ENCODE data around the gene GRB10.
A peak's percentile ranks its signal among the peaks of the same experiment; 100 is the strongest.

Gene GRB10

GRCh38 chr7:50684011-50684712 lies 98.5 kb downstream of the GRB10 start:
- FAIRE-seq (no peak), DNase-seq (ENCODE audit: insufficient read length, low spot score) (no peak)
- no peak for TF ChIP-seq POU2F2 (IDR thresholded peaks at IDR 0.05; ENCODE audit: low read depth, low read length)
- TF ChIP-seq PAX5 (IDR thresholded peaks at IDR 0.05; ENCODE audit: insufficient read depth, low read length, severe bottlenecking) = no peak
- TF ChIP-seq POLR2A (IDR thresholded peaks at IDR 0.05; ENCODE audit: low read depth, low read length) = no peak
- no peak for TF ChIP-seq POLR2AphosphoS5 (IDR thresholded peaks at IDR 0.05; ENCODE audit: low read depth, low read length)
- no peak for TF ChIP-seq SPI1 (IDR thresholded peaks at IDR 0.05; ENCODE audit: low read depth, low read length)
- no peak for TF ChIP-seq TAF1 (IDR thresholded peaks at IDR 0.05; ENCODE audit: low read depth, low read length)

- no peak for FAIRE-seq
- TF ChIP-seq POU2F2 (IDR thresholded peaks at IDR 0.05; ENCODE audit: low read depth, low read length) (no peak), SPI1 (IDR thresholded peaks at IDR 0.05; ENCODE audit: low read depth, low read length) (no peak), PAX5 (IDR thresholded peaks at IDR 0.05; ENCODE audit: insufficient read depth, low read length, severe bottlenecking) (no peak), TAF1 (IDR thresholded peaks at IDR 0.05; ENCODE audit: low read depth, low read length) (no peak), POLR2AphosphoS5 (IDR thresholded peaks at IDR 0.05; ENCODE audit: low read depth, low read length) (no peak), POLR2A (IDR thresholded peaks at IDR 0.05; ENCODE audit: low read depth, low read length) (no peak)
- DNase-seq (ENCODE audit: insufficient read length, low spot score) = no peak
These were observed 100.1 kb downstream of the GRB10 start for GRCh38 chr7:50682573-50682972.

DNA sequence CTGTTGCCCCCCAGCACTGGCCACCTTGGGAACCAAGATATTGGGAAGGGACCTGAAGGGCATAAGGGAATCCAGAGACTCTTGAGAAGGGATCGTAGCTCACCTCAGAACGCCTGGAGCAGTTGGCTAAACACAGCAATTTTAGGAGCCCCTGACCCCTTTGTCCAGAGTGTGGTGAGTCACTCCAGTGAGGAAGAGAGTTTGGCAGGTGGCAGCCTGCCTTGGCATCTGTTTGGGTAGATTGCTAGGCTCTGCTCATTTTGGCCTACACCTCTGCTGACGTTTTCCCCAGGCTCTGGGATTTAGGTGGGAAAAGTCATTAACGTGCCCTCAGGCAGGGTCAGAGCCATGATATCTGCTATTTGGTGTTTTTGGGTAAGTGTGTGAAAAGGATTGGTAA lies 100.6 kb downstream of the GRB10 start:
- TF ChIP-seq POU2F2 (IDR thresholded peaks at IDR 0.05; ENCODE audit: low read depth, low read length) (no peak), SPI1 (IDR thresholded peaks at IDR 0.05; ENCODE audit: low read depth, low read length) (no peak), PAX5 (IDR thresholded peaks at IDR 0.05; ENCODE audit: insufficient read depth, low read length, severe bottlenecking) (no peak), POLR2AphosphoS5 (IDR thresholded peaks at IDR 0.05; ENCODE audit: low read depth, low read length) (no peak), POLR2A (IDR thresholded peaks at IDR 0.05; ENCODE audit: low read depth, low read length) (no peak), TAF1 (IDR thresholded peaks at IDR 0.05; ENCODE audit: low read depth, low read length) (no peak)
- DNase-seq (ENCODE audit: insufficient read length, low spot score) = no peak
- FAIRE-seq = no peak

GRCh38 chr7:50681432-50682045 lies 101.2 kb downstream of the GRB10 start:
- TF ChIP-seq POLR2A (IDR thresholded peaks at IDR 0.05; ENCODE audit: low read depth, low read length) (no peak), POU2F2 (IDR thresholded peaks at IDR 0.05; ENCODE audit: low read depth, low read length) (no peak), PAX5 (IDR thresholded peaks at IDR 0.05; ENCODE audit: insufficient read depth, low read length, severe bottlenecking) (no peak), SPI1 (IDR thresholded peaks at IDR 0.05; ENCODE audit: low read depth, low read length) (no peak)
- FAIRE-seq (no peak), DNase-seq (ENCODE audit: insufficient read length, low spot score) (no peak)

- TF ChIP-seq SPI1 (IDR thresholded peaks at IDR 0.05; ENCODE audit: low read depth, low read length) (no peak), POU2F2 (IDR thresholded peaks at IDR 0.05; ENCODE audit: low read depth, low read length) (no peak), PAX5 (IDR thresholded peaks at IDR 0.05; ENCODE audit: insufficient read depth, low read length, severe bottlenecking) (no peak), TAF1 (IDR thresholded peaks at IDR 0.05; ENCODE audit: low read depth, low read length) (no peak), POLR2AphosphoS5 (IDR thresholded peaks at IDR 0.05; ENCODE audit: low read depth, low read length) (no peak), POLR2A (IDR thresholded peaks at IDR 0.05; ENCODE audit: low read depth, low read length) (no peak)
- FAIRE-seq (no peak), DNase-seq (ENCODE audit: insufficient read length, low spot score) (no peak)
These were observed 103.3 kb downstream of the GRB10 start for GRCh38 chr7:50679218-50680007.

GRCh38 chr7:50678586-50678985 lies 104.1 kb downstream of the GRB10 start:
- FAIRE-seq = no peak
- TF ChIP-seq POU2F2 (IDR thresholded peaks at IDR 0.05; ENCODE audit: low read depth, low read length) (no peak), POLR2A (IDR thresholded peaks at IDR 0.05; ENCODE audit: low read depth, low read length) (no peak), SPI1 (IDR thresholded peaks at IDR 0.05; ENCODE audit: low read depth, low read length) (no peak), PAX5 (IDR thresholded peaks at IDR 0.05; ENCODE audit: insufficient read depth, low read length, severe bottlenecking) (no peak), TAF1 (IDR thresholded peaks at IDR 0.05; ENCODE audit: low read depth, low read length) (no peak), POLR2AphosphoS5 (IDR thresholded peaks at IDR 0.05; ENCODE audit: low read depth, low read length) (no peak)
- DNase-seq (ENCODE audit: insufficient read length, low spot score) = no peak

DNA sequence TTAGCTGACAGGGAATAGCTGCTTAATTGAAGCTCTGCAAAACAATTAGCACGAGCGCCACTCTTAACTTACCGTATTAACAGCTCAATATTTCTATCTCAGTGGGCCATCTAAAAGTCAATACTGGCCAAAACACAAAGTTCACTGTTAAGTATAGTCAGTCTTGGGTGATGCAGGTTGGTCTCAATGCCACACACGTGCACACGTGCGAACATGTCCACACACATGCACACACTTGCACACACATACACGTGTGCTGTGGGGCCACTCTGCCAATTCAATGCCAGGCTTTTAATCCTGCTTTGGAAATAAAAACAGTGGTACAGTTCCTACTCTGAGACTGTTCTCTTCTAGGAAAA lies 105.1 kb downstream of the GRB10 start:
- TF ChIP-seq PAX5 (IDR thresholded peaks at IDR 0.05; ENCODE audit: insufficient read depth, low read length, severe bottlenecking) (no peak), TAF1 (IDR thresholded peaks at IDR 0.05; ENCODE audit: low read depth, low read length) (no peak), POLR2AphosphoS5 (IDR thresholded peaks at IDR 0.05; ENCODE audit: low read depth, low read length) (no peak), POU2F2 (IDR thresholded peaks at IDR 0.05; ENCODE audit: low read depth, low read length) (no peak), SPI1 (IDR thresholded peaks at IDR 0.05; ENCODE audit: low read depth, low read length) (no peak), POLR2A (IDR thresholded peaks at IDR 0.05; ENCODE audit: low read depth, low read length) (no peak)
- DNase-seq (ENCODE audit: insufficient read length, low spot score) = no peak
- FAIRE-seq = peak; percentile 9

DNA sequence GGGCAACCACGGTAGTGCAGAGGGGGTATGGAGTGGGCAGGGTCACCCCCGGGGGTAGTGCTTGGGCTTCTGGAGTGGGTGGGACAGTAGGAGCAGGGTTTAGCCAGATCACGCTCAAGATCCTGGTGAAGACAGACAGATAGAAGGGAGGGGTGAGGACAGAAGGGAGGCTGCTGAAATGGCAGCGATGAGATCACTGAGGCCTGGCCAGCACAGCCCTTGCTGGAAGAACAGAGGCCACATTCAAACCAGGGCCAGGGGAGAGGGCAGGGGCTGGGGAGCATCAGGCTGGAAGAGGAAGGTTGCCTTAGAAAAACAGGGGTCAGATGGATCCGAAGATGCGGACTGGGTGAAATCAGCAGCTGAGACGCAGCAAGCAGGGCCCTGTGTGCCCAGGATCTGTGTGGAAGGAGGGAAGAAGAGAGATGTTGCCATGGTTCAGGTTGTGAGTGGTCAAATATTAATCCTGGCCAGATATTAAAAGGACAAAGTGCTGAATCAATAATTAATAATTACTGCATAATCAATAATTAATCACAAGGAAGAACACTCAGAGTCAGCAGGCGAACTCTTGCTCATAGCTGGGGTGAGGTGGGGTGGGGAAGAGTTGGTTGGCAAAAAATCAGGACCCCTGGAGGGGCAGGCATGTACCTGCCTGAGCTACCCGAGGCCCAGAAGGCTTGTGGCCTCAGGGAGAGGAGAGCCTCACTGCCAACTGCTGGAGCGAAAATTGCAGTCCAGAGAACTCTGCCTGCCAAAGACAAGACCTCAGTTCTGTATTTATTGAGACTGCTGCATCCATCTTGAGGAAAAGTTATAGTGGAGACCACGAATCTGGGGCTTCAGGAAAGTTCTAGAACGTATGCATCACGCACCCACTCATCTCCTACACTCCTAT lies 105.7 kb downstream of the GRB10 start:
- FAIRE-seq (no peak), DNase-seq (ENCODE audit: insufficient read length, low spot score) (no peak)
- no peak for TF ChIP-seq POLR2AphosphoS5 (IDR thresholded peaks at IDR 0.05; ENCODE audit: low read depth, low read length)
- no peak for TF ChIP-seq TAF1 (IDR thresholded peaks at IDR 0.05; ENCODE audit: low read depth, low read length)
- no peak for TF ChIP-seq POLR2A (IDR thresholded peaks at IDR 0.05; ENCODE audit: low read depth, low read length)

Measured in GM12891 (cell line).